GM12892 (cell line): Measurements from ENCODE around the gene STK32B.

ENCODE experiments used
- POLR2A ChIP-seq: IDR thresholded peaks from 2 replicates; pipeline ENCODE4 v1.6.1; 2011; ENCODE audit warnings: low read depth, low read length, control low read depth
- POLR2AphosphoS5 ChIP-seq: IDR thresholded peaks from 2 replicates; pipeline ENCODE4 v1.6.1; 2011; ENCODE audit warnings: low read depth, low read length, control low read depth
- TAF1 ChIP-seq: IDR thresholded peaks from 2 replicates; pipeline ENCODE4 v1.6.1; 2011; ENCODE audit warnings: low read depth, mild to moderate bottlenecking, control low read depth, low read length, borderline replicate concordance

- TF ChIP-seq POLR2AphosphoS5 (no peak), POLR2A (no peak), TAF1 (no peak)
Observed at GRCh38 chr4:5421416-5421815, 370.1 kb downstream of the STK32B start.
